Endothelial cell of umbilical vein (primary cell): ENCODE measurements around the gene WARS2.

Experiments
- CTCF ChIP-seq, 2 donors: IDR thresholded peaks; 1 replicate in 1 of 2; 2 replicates in 1 of 2; pipeline ENCODE4 v1.5.1; 2011; ENCODE audit warnings: low read length in 2 of 2, mild to moderate bottlenecking in 2 of 2, moderate library complexity in 2 of 2, control low read depth in 1 of 2, inconsistent platforms in 1 of 2, low read depth in 1 of 2; ENCODE audit not compliant: insufficient read depth in 1 of 2; ENCODE audit errors: extremely low read depth in 1 of 2
- EZH2 ChIP-seq: IDR thresholded peaks from 2 replicates; pipeline ENCODE4 v1.6.1; 2012; ENCODE audit warnings: borderline replicate concordance, low read depth, mild to moderate bottlenecking, moderate library complexity, low read length, inconsistent platforms; ENCODE audit not compliant: severe bottlenecking
- FOS ChIP-seq: IDR thresholded peaks from 2 replicates; pipeline ENCODE4 v1.6.1; 2011; ENCODE audit warnings: mild to moderate bottlenecking, low read length, moderate library complexity, borderline replicate concordance; ENCODE audit not compliant: insufficient read depth
- JUN ChIP-seq: IDR thresholded peaks from 2 replicates; pipeline ENCODE4 v1.6.1; 2011; ENCODE audit warnings: borderline replicate concordance, low read depth; ENCODE audit not compliant: insufficient read length, insufficient read depth
- MYC ChIP-seq: IDR thresholded peaks from one replicate; pipeline ENCODE4 v1.6.1; 2011; ENCODE audit warnings: mild to moderate bottlenecking, low read depth, low read length
- POLR2A ChIP-seq: IDR thresholded peaks from 2 replicates; pipeline ENCODE4 v1.6.1; 2012; ENCODE audit warnings: low read depth, mild to moderate bottlenecking, control low read depth, low read length
- POLR2AphosphoS5 ChIP-seq: IDR thresholded peaks from 2 replicates; pipeline ENCODE4 v1.6.1; 2012; ENCODE audit warnings: low read depth, mild to moderate bottlenecking, control low read depth, low read length, moderate library complexity; ENCODE audit not compliant: insufficient read depth
- TF ChIP-seq, protein P1 (sequence below): IDR thresholded peaks from 2 replicates; pipeline ENCODE4 v1.6.1; 2011; ENCODE audit not compliant: insufficient read depth, insufficient read length

GRCh38 chr1:119140177-119141019 is at the start of gene WARS2:
- TF ChIP-seq CTCF (IDR thresholded peaks at IDR 0.05; ENCODE audit: extremely low read depth in 1 of 2, insufficient read depth in 1 of 2, low read depth in 1 of 2, low read length in 2 of 2) (no peak), EZH2 (no peak), POLR2AphosphoS5 (peak; percentile 75), POLR2A (peak; percentile 92), JUN (peak; percentile 40), MYC (no peak), FOS (peak; percentile 14)
- TF ChIP-seq, protein P1, sequence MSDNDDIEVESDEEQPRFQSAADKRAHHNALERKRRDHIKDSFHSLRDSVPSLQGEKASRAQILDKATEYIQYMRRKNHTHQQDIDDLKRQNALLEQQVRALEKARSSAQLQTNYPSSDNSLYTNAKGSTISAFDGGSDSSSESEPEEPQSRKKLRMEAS: peak; percentile 59
